ENCODE measurements around the gene RPL35.
A peak's percentile ranks its signal among the peaks of the same experiment; 100 is the strongest.

Gene RPL35

DNA sequence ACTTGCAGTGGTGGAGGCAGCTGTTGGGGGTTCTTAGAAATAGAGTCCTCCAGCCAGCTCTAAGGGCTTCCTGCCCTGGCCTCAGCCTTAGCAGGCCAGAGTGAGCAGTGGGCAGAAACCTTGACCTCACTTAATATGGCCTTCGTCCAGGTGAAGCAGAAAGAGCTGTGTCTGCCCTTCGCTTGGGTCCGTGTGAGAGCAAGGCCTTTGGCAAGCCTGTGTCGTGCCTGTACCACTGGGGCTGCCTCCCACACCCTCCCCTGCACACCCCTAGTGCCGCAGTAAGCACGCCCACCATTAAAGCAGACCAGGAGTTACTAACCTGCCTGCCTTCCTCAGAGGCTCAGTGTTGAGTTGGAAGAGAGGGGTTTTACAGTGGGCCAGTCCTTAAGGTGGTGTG is 13.7 kb upstream of the RPL35 start:
- Histone ChIP-seq H3K9me3 (ENCODE audit: low read length) (no peaks in the 10 kb centered on the region), H3K36me3 (ENCODE audit: insufficient read depth, low read length) (peaks cover 60% of the 10 kb centered on the region), H3K4me1 (ENCODE audit: insufficient read depth, low read length) (peaks cover 54% of the 10 kb centered on the region), H3K27ac (ENCODE audit: low read depth, low read length) (no peak overlapping the region), H3K4me3 (ENCODE audit: low read depth in 1 of 2, low read length in 2 of 2) (no peak overlapping the region), H3K27me3 (ENCODE audit: control insufficient read depth in 1 of 2, insufficient read depth in 2 of 2, low read length in 2 of 2) (no peaks in the 10 kb centered on the region), H3K9ac (ENCODE audit: low read length) (no peak overlapping the region)

DNA sequence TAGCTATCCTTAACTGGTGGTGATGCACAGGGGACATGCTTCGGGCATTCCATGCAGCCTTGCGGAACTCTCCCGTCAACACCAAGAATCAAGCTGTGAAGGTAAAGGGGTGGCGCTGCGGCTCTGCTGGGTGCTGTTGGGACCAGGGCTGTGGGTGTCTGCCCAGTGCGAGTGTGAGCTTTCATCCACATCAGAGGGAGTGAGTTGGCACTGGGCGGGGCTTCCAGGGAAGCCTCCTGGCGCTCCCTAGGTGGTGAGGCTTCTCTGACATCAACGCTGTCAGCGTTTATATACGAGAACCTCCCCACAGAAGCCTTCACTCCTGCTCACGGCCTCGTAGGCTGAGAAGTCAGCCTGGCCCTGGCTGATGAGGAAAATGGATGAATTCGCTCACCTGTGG is 11.9 kb upstream of the RPL35 start:
- H3K4me1 ChIP-seq (ENCODE audit: insufficient read depth, low read length), result peaks cover 50% of the 10 kb centered on the region
- no peak overlapping the region for H3K9ac ChIP-seq (ENCODE audit: low read length)
- H3K27ac ChIP-seq (ENCODE audit: low read depth, low read length), result no peak overlapping the region
- H3K36me3 ChIP-seq (ENCODE audit: insufficient read depth, low read length), result peaks cover 49% of the 10 kb centered on the region
- H3K27me3 ChIP-seq (ENCODE audit: control insufficient read depth in 1 of 2, insufficient read depth in 2 of 2, low read length in 2 of 2), result no peaks in the 10 kb centered on the region
- H3K4me3 ChIP-seq (ENCODE audit: low read depth in 1 of 2, low read length in 2 of 2), result no peak overlapping the region
- H3K9me3 ChIP-seq (ENCODE audit: low read length), result no peaks in the 10 kb centered on the region

DNA sequence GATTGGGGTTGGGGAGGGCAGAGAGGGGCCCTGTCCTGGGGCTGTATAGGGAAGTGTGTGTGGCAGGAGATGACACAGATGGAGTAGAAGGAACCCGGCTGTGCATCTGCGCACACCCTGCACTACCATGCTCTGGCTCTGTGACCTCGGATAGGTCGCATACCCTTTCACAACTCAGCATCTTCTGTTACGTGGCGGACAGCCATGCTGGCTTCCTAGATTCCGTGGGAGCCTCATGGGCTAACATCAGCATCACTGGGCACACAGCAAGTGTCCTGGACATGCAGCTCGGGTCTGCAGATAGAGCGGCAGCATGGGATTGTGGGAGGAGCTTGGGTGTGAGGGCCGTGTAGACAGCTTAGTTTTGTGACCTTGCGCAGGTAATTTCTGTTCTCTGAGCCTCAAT is 9.4 kb upstream of the RPL35 start:
- no peaks in the 10 kb centered on the region for H3K9me3 ChIP-seq (ENCODE audit: low read length)
- H3K4me3 ChIP-seq (ENCODE audit: low read depth in 1 of 2, low read length in 2 of 2), result peak overlapping the region in 1 of 2 donors; percentile 95
- peaks cover 24% of the 10 kb centered on the region for H3K36me3 ChIP-seq (ENCODE audit: insufficient read depth, low read length)
- peak overlapping the region; percentile 15 for H3K9ac ChIP-seq (ENCODE audit: low read length)
- H3K27ac ChIP-seq (ENCODE audit: low read depth, low read length), result no peak overlapping the region
- H3K27me3 ChIP-seq (ENCODE audit: control insufficient read depth in 1 of 2, insufficient read depth in 2 of 2, low read length in 2 of 2), result no peaks in the 10 kb centered on the region
- peaks cover 51% of the 10 kb centered on the region for H3K4me1 ChIP-seq (ENCODE audit: insufficient read depth, low read length)

DNA sequence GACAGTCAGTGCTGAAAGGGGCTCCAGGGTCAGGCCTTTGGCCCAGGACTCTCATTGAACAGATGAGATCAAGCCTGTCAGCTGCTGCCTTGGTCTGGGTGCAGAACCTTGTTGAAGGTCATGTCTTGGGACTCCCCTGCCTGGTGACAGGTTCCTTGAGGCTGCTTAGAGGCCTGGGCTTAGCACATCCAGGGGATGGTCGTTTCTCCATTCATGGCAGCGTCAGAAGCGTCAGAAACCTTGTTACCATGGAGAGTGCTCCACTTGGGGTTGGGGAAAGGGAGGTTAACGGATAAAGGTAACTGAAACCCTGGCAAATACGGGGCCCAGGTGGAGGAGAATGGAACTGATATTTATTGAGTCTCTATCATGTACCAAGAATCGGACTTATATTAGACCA is 9.0 kb upstream of the RPL35 start:
- Histone ChIP-seq H3K4me1 (ENCODE audit: insufficient read depth, low read length) (peaks cover 51% of the 10 kb centered on the region), H3K27me3 (ENCODE audit: control insufficient read depth in 1 of 2, insufficient read depth in 2 of 2, low read length in 2 of 2) (no peaks in the 10 kb centered on the region), H3K27ac (ENCODE audit: low read depth, low read length) (peak overlapping the region; percentile 83), H3K36me3 (ENCODE audit: insufficient read depth, low read length) (peaks cover 21% of the 10 kb centered on the region), H3K9me3 (ENCODE audit: low read length) (no peaks in the 10 kb centered on the region), H3K4me3 (ENCODE audit: low read depth in 1 of 2, low read length in 2 of 2) (peak overlapping the region in 1 of 2 donors; percentile 95), H3K9ac (ENCODE audit: low read length) (peak overlapping the region; percentile 46)

DNA sequence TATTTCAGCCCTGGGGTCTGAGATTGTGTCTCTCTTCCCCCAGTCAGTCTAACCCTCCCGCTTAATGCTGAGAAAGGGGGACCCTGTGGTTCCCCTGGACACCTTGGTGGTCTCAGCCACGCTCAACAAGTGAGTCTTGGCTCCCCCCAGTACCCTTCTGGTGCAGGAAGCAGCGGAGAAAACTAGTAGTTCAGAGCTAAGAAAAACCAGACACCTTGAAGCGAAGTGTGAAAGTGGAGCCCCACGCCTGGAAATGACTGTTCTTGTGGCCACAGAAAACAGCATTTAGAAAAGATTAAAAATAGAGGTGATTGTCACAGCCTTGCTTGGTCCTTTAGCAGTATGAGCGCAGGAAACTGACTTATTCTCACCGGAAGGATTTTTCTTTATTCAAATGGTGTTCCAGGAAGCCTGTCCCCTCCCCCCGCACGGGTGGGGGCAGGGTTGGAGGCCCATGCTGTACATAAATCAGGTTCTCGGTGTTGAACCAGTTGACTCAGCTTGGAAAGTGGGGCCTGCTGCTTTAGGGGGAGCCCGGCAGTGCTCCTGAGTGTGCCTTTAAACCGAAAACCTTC is 8.3 kb upstream of the RPL35 start:
- Histone ChIP-seq H3K36me3 (ENCODE audit: insufficient read depth, low read length) (peaks cover 15% of the 10 kb centered on the region), H3K9ac (ENCODE audit: low read length) (peak overlapping the region; percentile 46), H3K9me3 (ENCODE audit: low read length) (no peaks in the 10 kb centered on the region), H3K4me3 (ENCODE audit: low read depth in 1 of 2, low read length in 2 of 2) (peak overlapping the region; percentile 86 to 95), H3K27me3 (ENCODE audit: control insufficient read depth in 1 of 2, insufficient read depth in 2 of 2, low read length in 2 of 2) (no peaks in the 10 kb centered on the region), H3K4me1 (ENCODE audit: insufficient read depth, low read length) (peaks cover 51% of the 10 kb centered on the region), H3K27ac (ENCODE audit: low read depth, low read length) (peak overlapping the region; percentile 83)

DNA sequence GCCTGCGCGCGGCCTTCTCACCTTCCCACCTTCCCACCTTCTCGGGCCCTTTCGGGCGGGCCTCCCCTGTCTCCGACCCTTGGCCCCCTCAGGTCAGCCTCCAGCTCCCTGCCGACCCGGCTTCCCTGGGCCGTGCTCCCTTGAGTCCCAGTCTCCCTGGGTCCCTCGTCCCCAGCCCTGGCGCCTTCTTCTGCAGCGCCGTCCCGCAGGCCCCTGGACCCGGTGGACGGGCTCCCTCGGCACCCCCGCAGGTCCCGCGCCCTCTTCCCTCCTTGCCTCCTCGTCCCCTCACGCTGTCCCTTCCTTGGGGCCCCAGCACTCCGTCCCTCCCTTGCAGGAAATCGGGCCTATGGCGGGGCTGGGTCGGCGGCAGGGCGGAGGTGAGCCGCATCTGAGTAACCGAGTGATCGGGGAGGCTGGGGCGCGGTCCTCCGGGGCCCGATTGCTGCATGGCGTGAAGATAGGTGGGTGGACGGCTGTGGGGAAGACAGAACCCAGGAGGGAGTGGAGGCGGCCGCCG is 7.8 kb upstream of the RPL35 start:
- peak overlapping the region; percentile 83 for H3K27ac ChIP-seq (ENCODE audit: low read depth, low read length)
- H3K27me3 ChIP-seq (ENCODE audit: control insufficient read depth in 1 of 2, insufficient read depth in 2 of 2, low read length in 2 of 2), result no peaks in the 10 kb centered on the region
- H3K9ac ChIP-seq (ENCODE audit: low read length), result peak overlapping the region; percentile 46
- no peaks in the 10 kb centered on the region for H3K9me3 ChIP-seq (ENCODE audit: low read length)
- H3K4me1 ChIP-seq (ENCODE audit: insufficient read depth, low read length), result peaks cover 51% of the 10 kb centered on the region
- peak overlapping the region; percentile 86 to 95 for H3K4me3 ChIP-seq (ENCODE audit: low read depth in 1 of 2, low read length in 2 of 2)
- peaks cover 10% of the 10 kb centered on the region for H3K36me3 ChIP-seq (ENCODE audit: insufficient read depth, low read length)

DNA sequence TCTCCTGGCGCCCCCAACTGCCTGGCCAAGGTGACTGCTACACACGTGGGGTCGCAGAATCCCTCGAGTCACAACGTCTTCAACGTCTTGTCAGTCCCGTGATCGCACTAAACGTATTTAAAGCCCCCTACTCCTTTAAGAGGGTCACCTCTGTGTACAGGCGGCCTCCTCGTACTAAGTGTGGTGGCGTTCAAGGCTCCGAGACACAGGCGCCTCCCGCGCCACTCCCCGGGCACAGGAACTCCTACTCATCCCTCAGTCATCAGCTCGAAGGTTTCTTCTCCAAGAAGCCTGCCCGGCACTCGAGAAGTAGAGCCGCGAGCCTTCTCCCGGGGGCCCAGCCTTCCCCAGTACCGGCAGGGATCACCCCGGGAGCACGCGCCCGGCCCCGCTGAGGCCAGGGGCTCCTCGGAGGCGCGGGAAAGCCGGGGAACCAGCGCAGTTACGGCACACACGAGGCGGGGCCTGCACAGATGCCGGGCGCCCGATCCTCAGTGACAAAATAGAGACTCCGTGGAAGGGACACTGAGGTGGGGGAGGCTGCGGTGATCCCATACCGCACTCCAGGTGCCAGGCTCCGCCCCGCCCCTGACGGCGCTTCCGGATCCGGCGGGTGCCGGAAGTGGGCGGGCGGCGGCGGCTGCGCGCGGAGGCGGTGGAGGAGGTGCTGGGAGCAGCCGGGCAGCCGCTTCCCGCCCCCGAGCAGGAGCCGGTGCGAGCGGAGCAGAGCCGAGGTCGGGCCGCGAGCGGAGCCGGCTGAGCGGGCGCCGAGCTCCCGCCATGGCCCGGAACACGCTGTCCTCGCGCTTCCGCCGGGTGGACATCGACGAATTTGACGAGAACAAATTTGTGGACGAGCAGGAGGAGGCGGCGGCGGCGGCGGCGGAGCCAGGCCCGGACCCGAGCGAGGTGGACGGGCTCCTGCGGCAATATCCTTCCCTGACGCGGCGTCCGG is 7.0 kb upstream of the RPL35 start:
- H3K9ac ChIP-seq (ENCODE audit: low read length), result peak overlapping the region; percentile 99
- H3K36me3 ChIP-seq (ENCODE audit: insufficient read depth, low read length), result peaks cover 6% of the 10 kb centered on the region
- H3K9me3 ChIP-seq (ENCODE audit: low read length), result no peaks in the 10 kb centered on the region
- H3K4me1 ChIP-seq (ENCODE audit: insufficient read depth, low read length), result peaks cover 49% of the 10 kb centered on the region
- H3K27me3 ChIP-seq (ENCODE audit: control insufficient read depth in 1 of 2, insufficient read depth in 2 of 2, low read length in 2 of 2), result no peaks in the 10 kb centered on the region
- peak overlapping the region; percentile 83 for H3K27ac ChIP-seq (ENCODE audit: low read depth, low read length)
- peak overlapping the region; percentile 86 to 95 for H3K4me3 ChIP-seq (ENCODE audit: low read depth in 1 of 2, low read length in 2 of 2)

DNA sequence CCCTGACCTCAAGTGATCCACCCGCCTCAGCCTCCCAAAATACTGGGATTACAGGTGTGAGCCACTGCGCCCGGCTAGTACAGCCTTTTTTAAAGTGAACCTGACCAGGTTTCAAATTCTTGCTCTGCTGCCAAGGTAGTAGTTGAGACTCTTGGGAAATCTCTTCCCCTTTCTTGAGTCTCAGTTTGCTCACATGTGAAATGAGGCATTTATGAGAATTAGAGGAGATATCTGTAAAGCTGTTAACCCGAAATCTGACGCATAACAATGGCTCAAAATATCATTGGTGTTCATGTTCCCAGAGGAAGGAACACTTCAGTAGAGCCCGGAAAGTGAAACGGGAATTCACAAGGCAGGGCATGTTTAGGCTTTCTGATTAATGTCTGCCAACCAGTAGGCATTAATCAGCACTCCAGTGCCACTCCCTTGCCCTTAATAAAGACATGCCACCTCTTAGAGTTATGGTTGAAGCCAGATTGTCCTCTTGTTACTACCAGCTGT is 1.7 kb upstream of the RPL35 start:
- Histone ChIP-seq H3K4me1 (ENCODE audit: insufficient read depth, low read length) (peaks cover 22% of the 10 kb centered on the region), H3K36me3 (ENCODE audit: insufficient read depth, low read length) (peaks cover 20% of the 10 kb centered on the region), H3K9me3 (ENCODE audit: low read length) (no peaks in the 10 kb centered on the region), H3K9ac (ENCODE audit: low read length) (no peak overlapping the region), H3K4me3 (ENCODE audit: low read depth in 1 of 2, low read length in 2 of 2) (no peak overlapping the region), H3K27me3 (ENCODE audit: control insufficient read depth in 1 of 2, insufficient read depth in 2 of 2, low read length in 2 of 2) (no peaks in the 10 kb centered on the region), H3K27ac (ENCODE audit: low read depth, low read length) (no peak overlapping the region)

DNA sequence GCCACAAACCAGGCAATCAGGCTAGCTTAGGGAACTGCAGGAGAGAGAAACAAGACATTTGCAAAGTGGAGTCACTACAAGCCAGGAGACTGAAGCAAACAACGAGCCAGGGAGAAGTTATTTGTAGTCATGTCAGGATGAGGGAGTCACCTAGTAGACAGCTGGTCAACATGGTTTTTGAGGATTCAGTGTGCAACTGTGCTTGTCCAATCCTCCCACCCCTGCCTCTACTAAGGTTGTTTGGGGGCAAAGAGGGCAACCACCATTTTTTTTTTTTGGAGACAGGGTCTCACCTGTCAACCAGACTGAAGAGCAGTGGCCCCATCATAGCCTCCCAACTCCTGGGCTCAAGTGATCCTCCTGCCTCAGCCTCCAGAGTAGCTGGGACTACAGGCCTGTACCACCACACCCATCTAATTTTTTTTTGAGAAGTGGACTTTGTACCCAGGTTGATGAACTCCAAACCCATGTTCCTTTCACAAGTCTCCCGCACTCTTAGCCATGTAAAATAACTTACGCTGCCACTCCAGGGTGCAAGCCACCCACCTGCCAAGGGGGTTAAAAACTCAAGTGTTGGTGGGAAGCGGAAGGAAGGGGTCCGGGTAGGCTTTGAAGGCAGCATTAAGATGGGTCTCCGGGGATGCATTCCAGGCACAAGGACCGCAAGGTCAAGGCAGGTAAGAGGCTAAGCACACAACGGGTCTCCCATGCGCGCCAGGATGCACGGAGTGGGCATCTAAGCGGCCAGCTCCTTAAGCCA is 995 bp downstream of the RPL35 start:
- H3K27me3 ChIP-seq (ENCODE audit: control insufficient read depth in 1 of 2, insufficient read depth in 2 of 2, low read length in 2 of 2), result no peaks in the 10 kb centered on the region
- H3K9ac ChIP-seq (ENCODE audit: low read length), result peak overlapping the region; percentile 18
- H3K27ac ChIP-seq (ENCODE audit: low read depth, low read length), result peak overlapping the region; percentile 74
- H3K9me3 ChIP-seq (ENCODE audit: low read length), result no peaks in the 10 kb centered on the region
- H3K4me3 ChIP-seq (ENCODE audit: low read depth in 1 of 2, low read length in 2 of 2), result peak overlapping the region; percentile 84 to 93
- peaks cover 15% of the 10 kb centered on the region for H3K4me1 ChIP-seq (ENCODE audit: insufficient read depth, low read length)
- peaks cover 37% of the 10 kb centered on the region for H3K36me3 ChIP-seq (ENCODE audit: insufficient read depth, low read length)

DNA sequence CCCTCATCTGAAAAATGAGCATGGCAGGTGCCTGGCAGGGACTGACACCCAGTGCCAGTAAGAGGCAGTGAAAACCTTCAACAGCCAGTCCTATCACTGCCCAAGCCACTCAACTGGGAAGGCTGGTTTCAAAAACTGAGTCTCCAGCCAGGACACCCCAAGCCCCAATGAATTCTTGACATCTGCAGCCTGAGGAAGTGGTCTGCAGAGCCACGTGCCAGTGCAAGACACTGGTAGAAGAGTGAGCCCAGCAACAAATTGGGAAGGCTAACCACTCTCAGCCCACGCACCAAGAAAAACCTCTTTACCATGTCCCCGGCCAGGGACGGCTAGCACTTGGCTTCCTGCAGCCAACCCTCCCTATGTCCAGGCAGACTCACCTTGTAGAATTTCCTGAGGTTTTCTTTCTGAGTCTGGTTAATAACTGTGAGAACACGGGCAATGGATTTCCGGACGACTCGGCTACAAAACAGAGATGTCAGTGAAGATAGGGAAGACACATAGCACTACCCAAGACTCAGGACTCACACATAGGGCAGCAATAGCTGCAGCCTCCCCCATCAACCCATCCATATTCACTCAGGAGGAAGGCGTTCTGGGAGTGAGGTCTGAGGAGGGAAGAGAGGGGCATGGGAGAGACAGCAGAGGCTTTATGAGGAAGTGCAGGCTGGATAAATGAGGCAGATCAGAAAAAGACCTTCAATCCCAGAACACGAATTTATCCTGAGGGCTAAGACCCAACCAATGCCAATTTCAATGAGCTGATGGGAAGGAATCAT is 1.8 kb downstream of the RPL35 start:
- H3K36me3 ChIP-seq (ENCODE audit: insufficient read depth, low read length), result peaks cover 37% of the 10 kb centered on the region

More for the DNA sequence above, 1.8 kb downstream of the RPL35 start:
- Histone ChIP-seq H3K9me3 (ENCODE audit: low read length) (no peaks in the 10 kb centered on the region), H3K27me3 (ENCODE audit: control insufficient read depth in 1 of 2, insufficient read depth in 2 of 2, low read length in 2 of 2) (no peaks in the 10 kb centered on the region), H3K4me1 (ENCODE audit: insufficient read depth, low read length) (peaks cover 15% of the 10 kb centered on the region), H3K4me3 (ENCODE audit: low read depth in 1 of 2, low read length in 2 of 2) (no peak overlapping the region), H3K27ac (ENCODE audit: low read depth, low read length) (peak overlapping the region; percentile 17), H3K9ac (ENCODE audit: low read length) (peak overlapping the region; percentile 18)
